Hepatocyte (in vitro differentiated cells): Measurements from ENCODE around the gene XPA. TPM values are rescaled to one million over a fixed set of nuclear protein-coding genes. Genes with fewer than 3 reads are reported as not detected.
A peak's percentile ranks its signal among the peaks of the same experiment; 100 is the strongest.

ENCODE experiments used
- DNase-seq: peaks from one replicate; pipeline ENCODE4 v3.0.0-alpha.2; 2016; ENCODE audit warnings: low spot score
- H2AFZ ChIP-seq: fragments of 200-600 bp; sonication (generic); 2 replicates; pipeline ENCODE4 v1.6.0; 2016; ENCODE audit warnings: antibody characterized with exemption, mild to moderate bottlenecking
- H3K27ac ChIP-seq: fragments of 200-600 bp; sonication (generic); 2 replicates; pipeline ENCODE4 v1.5.1; 2016; ENCODE audit warnings: mild to moderate bottlenecking
- H3K27me3 ChIP-seq: fragments of 200-600 bp; sonication (generic); 2 replicates; pipeline ENCODE4 v1.6.1; 2016
- H3K36me3 ChIP-seq: fragments of 200-600 bp; sonication (generic); replicated peaks from 2 replicates; pipeline ENCODE4 v1.5.1; 2016; ENCODE audit warnings: low read depth; ENCODE audit not compliant: insufficient read depth
- H3K4me1 ChIP-seq: fragments of 200-600 bp; sonication (generic); 2 replicates; pipeline ENCODE4 v1.5.1; 2016; ENCODE audit warnings: mild to moderate bottlenecking, moderate library complexity; ENCODE audit not compliant: insufficient read depth
- H3K4me2 ChIP-seq: fragments of 200-600 bp; sonication (generic); 2 replicates; pipeline ENCODE4 v1.6.0; 2016
- H3K4me3 ChIP-seq: fragments of 200-600 bp; sonication (generic); 2 replicates; pipeline ENCODE4 v1.5.1; 2016; ENCODE audit warnings: mild to moderate bottlenecking
- H3K79me2 ChIP-seq: fragments of 200-600 bp; sonication (generic); 2 replicates; pipeline ENCODE4 v1.6.0; 2017; ENCODE audit warnings: mild to moderate bottlenecking
- H3K9me2 ChIP-seq: fragments of 200-600 bp; sonication (generic); replicated peaks from 2 replicates; pipeline ENCODE4 v1.6.0; 2017; ENCODE audit warnings: mild to moderate bottlenecking; ENCODE audit not compliant: insufficient read depth
- H3K9me3 ChIP-seq: fragments of 200-600 bp; sonication (generic); 2 replicates; pipeline ENCODE4 v1.5.1; 2016; ENCODE audit warnings: low read depth, mild to moderate bottlenecking
- H4K20me1 ChIP-seq: fragments of 200-600 bp; sonication (generic); 2 replicates; pipeline ENCODE4 v1.6.0; 2016; ENCODE audit warnings: mild to moderate bottlenecking; ENCODE audit not compliant: insufficient read depth, poor library complexity, severe bottlenecking
- CTCF ChIP-seq: fragments of 200-600 bp; sonication (generic); IDR thresholded peaks from 2 replicates; pipeline ENCODE4 v1.5.1; 2016; ENCODE audit warnings: antibody characterized with exemption, mild to moderate bottlenecking; ENCODE audit not compliant: poor library complexity
- EZH2 ChIP-seq: fragments of 200-600 bp; sonication (generic); IDR thresholded peaks from 2 replicates; pipeline ENCODE4 v1.6.1; 2016; ENCODE audit warnings: antibody characterized with exemption, mild to moderate bottlenecking, borderline replicate concordance
- EZH2phosphoT487 ChIP-seq: fragments of 200-600 bp; sonication (generic); IDR thresholded peaks from one replicate; pipeline ENCODE4 v1.6.1; 2018; ENCODE audit warnings: antibody characterized with exemption, mild to moderate bottlenecking, low read depth, moderate library complexity; ENCODE audit not compliant: unreplicated experiment, severe bottlenecking
- WGBS: methylation state at CpG from one replicate; pipeline ENCODE4 v1.1.6; 2016; ENCODE audit warnings: low lambda C conversion rate; ENCODE audit errors: missing lambda C conversion rate; 5-methylcytosine and 5-hydroxymethylcytosine counted together
- polyA plus RNA-seq: library from polyadenylated mRNA; unstranded; fragments of >200 nt; fragmentation: Nextera tagmentation; extraction: Ambion mirVana; gene quantifications from 2 replicates; pipeline ENCODE4 v1.2.1, GENCODE V29; 2016
- total RNA-seq: library from RNA; depleted of rRNA; stranded (reverse); fragments of >200 nt; gene quantifications from 2 replicates; pipeline ENCODE4 v1.2.3, GENCODE V29; 2014

The XPA gene
- total and polyA plus RNA-seq, 2 experiments from 2014 or later: 12.6 to 18.5 TPM

- Histone ChIP-seq H3K4me3 (no peak overlapping the region), H3K27ac (peak overlapping the region; percentile 62), H3K27me3 (no peaks in the 10 kb centered on the region), H3K4me2 (no peak overlapping the region), H3K9me3 (no peaks in the 10 kb centered on the region), H2AFZ (no peak overlapping the region), H4K20me1 (no peaks in the 10 kb centered on the region), H3K36me3 (no peaks in the 10 kb centered on the region), H3K79me2 (no peaks in the 10 kb centered on the region), H3K9me2 (no peaks in the 10 kb centered on the region), H3K4me1 (no peaks in the 10 kb centered on the region)
- DNase-seq: peak; percentile 33
- TF ChIP-seq CTCF: no peak
- TF ChIP-seq EZH2: no peak
- TF ChIP-seq EZH2phosphoT487: no peak
- WGBS: 53% methylated on average over 3 of the region's 3 CpGs
These were observed 17.3 kb upstream of the XPA start for GRCh38 chr9:97714435-97714834.

GRCh38 chr9:97711223-97711626 lies 14.1 kb upstream of the XPA start:
- no peaks in the 10 kb centered on the region for H3K36me3 ChIP-seq
- H3K9me2 ChIP-seq: no peaks in the 10 kb centered on the region
- no peak for DNase-seq
- no peaks in the 10 kb centered on the region for H3K9me3 ChIP-seq
- WGBS: 27% methylated on average over 12 of the region's 12 CpGs
- H3K27me3 ChIP-seq: no peaks in the 10 kb centered on the region
- H3K4me2 ChIP-seq: no peak overlapping the region
- H4K20me1 ChIP-seq: no peaks in the 10 kb centered on the region
- TF ChIP-seq CTCF (no peak), EZH2phosphoT487 (no peak), EZH2 (no peak)
- H3K4me3 ChIP-seq: no peak overlapping the region
- H2AFZ ChIP-seq: peak overlapping the region; percentile 9
- H3K79me2 ChIP-seq: no peaks in the 10 kb centered on the region
- no peaks in the 10 kb centered on the region for H3K4me1 ChIP-seq
- no peak overlapping the region for H3K27ac ChIP-seq

- Histone ChIP-seq H3K9me2 (no peaks in the 10 kb centered on the region), H3K36me3 (no peaks in the 10 kb centered on the region), H3K79me2 (no peaks in the 10 kb centered on the region), H3K4me2 (no peak overlapping the region), H2AFZ (no peak overlapping the region), H3K4me3 (no peak overlapping the region), H4K20me1 (no peaks in the 10 kb centered on the region), H3K27me3 (no peaks in the 10 kb centered on the region), H3K9me3 (no peaks in the 10 kb centered on the region), H3K4me1 (no peaks in the 10 kb centered on the region), H3K27ac (no peak overlapping the region)
- peak; percentile 87 for DNase-seq
- 26% methylated on average over 9 of the region's 9 CpGs for WGBS
- TF ChIP-seq CTCF: peak; percentile 78
- no peak for TF ChIP-seq EZH2
- TF ChIP-seq EZH2phosphoT487: no peak
These were observed 13.4 kb upstream of the XPA start for GRCh38 chr9:97710356-97711222.
